Stimulated activated naive CD8-positive, alpha-beta T cell treated with anti-CD3 and anti-CD28 coated beads, Interleukin-15, Interleukin-2, amounts not matched to agents 100 ng/mL and 50 ng/mL, for 24 hours (primary cell): ENCODE results near the gene ATG9B.

ENCODE experiments used
- H3K27ac Mint-ChIP-seq: one replicate; pipeline ENCODE4 v1.8.0; 2021; ENCODE audit warnings: mild to moderate bottlenecking, mixed read lengths
- H3K27me3 Mint-ChIP-seq: one replicate; pipeline ENCODE4 v1.8.0; 2021; ENCODE audit warnings: mixed read lengths
- H3K36me3 Mint-ChIP-seq: one replicate; pipeline ENCODE4 v1.8.0; 2021; ENCODE audit warnings: low read depth, mixed read lengths
- H3K4me1 Mint-ChIP-seq: one replicate; pipeline ENCODE4 v1.8.0; 2021; ENCODE audit warnings: low read depth, mixed read lengths
- H3K4me3 Mint-ChIP-seq: one replicate; pipeline ENCODE4 v1.8.0; 2021; ENCODE audit warnings: mild to moderate bottlenecking, mixed read lengths
- H3K9me3 Mint-ChIP-seq: one replicate; pipeline ENCODE4 v1.8.0; 2021; ENCODE audit warnings: mixed read lengths

Gene ATG9B, protein sequence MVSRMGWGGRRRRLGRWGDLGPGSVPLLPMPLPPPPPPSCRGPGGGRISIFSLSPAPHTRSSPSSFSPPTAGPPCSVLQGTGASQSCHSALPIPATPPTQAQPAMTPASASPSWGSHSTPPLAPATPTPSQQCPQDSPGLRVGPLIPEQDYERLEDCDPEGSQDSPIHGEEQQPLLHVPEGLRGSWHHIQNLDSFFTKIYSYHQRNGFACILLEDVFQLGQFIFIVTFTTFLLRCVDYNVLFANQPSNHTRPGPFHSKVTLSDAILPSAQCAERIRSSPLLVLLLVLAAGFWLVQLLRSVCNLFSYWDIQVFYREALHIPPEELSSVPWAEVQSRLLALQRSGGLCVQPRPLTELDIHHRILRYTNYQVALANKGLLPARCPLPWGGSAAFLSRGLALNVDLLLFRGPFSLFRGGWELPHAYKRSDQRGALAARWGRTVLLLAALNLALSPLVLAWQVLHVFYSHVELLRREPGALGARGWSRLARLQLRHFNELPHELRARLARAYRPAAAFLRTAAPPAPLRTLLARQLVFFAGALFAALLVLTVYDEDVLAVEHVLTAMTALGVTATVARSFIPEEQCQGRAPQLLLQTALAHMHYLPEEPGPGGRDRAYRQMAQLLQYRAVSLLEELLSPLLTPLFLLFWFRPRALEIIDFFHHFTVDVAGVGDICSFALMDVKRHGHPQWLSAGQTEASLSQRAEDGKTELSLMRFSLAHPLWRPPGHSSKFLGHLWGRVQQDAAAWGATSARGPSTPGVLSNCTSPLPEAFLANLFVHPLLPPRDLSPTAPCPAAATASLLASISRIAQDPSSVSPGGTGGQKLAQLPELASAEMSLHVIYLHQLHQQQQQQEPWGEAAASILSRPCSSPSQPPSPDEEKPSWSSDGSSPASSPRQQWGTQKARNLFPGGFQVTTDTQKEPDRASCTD

DNA sequence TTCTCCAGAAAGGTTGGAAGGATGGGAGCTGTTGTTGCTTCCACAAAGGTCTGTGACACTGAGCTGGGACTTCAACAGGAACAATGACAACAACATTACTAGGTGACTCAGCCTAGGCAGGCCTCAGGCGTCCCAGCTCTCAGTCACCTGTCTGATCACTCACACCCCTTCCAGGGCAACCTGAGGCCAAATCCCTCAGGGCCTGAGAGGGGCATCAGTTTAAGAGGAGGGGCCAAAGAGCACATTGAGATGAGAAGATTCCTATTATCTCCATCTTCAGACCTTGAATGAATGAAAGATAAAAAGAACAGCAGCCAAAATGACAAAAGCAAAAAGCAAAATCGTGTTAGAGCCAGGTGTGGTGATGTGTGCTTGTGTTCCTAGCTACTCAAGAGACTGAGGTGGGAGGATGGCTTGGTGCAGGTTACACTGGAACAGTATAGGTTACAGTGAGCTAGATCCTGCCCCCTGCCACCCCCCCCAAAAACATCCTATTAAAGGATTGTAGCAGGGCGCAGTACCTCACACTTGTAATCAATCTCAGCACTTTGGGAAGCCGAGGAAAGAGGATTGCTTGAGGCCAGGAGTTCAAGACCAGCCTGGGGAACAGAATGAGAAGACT lies at the start of gene ATG9B:
ATG9B (minus strand) TSS at position 60 of the 622 bp plus-strand sequence. CDS start 71 bp downstream, outside the sequence.
- H3K27ac Mint-ChIP-seq, result no peak within 1 kb of the TSS
- H3K4me1 Mint-ChIP-seq, result peaks cover 22% of the 10 kb centered on the region
- peaks cover 7% of the 10 kb centered on the region for H3K36me3 Mint-ChIP-seq
- H3K27me3 Mint-ChIP-seq, result peaks cover 18% of the 10 kb centered on the region
- H3K4me3 Mint-ChIP-seq, result no peak within 1 kb of the TSS
- no peaks in the 10 kb centered on the region for H3K9me3 Mint-ChIP-seq

DNA sequence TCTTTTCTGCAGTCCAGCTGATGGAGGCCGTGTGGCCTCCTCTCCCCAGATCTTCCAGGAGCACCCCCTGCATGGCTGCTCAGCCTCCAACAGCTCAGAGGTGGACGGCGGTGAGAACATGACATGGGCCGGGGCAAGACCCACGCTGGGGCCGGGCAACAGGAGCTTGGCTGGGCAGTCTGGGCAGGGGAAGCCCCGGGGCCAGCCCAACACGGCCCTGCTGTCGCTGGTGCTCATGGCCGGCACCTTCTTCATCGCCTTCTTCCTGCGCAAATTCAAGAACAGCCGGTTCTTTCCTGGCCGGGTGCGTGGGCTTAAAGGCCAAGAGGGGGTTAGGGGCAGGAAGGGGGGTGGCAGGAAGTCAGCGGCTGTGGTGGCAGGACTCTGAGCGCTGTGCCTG lies 49.7 kb upstream of the ATG9B start:
- Mint-ChIP-seq H3K4me1 (peaks cover 9% of the 10 kb centered on the region), H3K4me3 (no peak overlapping the region), H3K36me3 (peaks cover 35% of the 10 kb centered on the region)

DNA sequence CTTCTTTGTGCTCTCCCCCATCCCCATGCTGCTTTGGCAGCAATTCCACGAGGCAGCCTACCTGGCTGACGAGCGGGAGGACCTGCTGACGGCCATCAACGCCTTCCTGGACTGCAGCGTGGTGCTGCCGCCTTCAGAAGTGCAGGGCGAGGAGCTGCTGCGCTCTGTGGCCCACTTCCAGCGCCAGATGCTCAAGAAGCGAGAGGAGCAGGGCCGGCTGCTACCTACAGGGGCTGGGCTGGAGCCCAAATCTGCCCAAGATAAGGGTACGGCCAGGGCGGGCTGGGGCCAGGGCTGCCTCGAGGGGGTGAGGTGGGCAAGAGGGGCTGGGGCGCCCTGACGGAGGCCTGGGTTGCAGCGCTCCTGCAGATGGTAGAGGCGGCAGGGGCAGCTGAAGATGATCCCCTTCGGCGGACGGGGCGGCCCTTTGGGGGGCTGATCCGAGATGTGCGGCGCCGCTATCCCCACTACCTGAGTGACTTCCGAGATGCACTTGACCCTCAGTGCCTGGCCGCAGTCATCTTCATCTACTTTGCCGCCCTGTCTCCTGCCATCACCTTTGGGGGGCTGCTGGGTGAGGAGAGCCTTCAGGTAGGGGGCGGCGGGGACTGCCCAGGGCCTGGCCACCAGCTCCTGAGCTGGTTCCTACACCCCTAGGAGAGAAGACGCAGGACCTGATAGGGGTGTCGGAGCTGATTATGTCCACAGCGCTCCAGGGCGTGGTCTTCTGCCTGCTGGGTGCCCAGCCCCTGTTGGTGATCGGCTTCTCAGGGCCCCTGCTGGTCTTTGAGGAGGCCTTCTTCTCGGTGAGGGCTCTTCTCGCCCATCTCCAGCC lies 47.0 kb upstream of the ATG9B start:
- Mint-ChIP-seq H3K4me3 (no peak overlapping the region), H3K4me1 (no peaks in the 10 kb centered on the region), H3K27ac (no peak overlapping the region), H3K27me3 (no peaks in the 10 kb centered on the region), H3K9me3 (no peaks in the 10 kb centered on the region), H3K36me3 (peaks cover 39% of the 10 kb centered on the region)

More for the DNA sequence above, 49.7 kb upstream of the ATG9B start:
- no peaks in the 10 kb centered on the region for H3K9me3 Mint-ChIP-seq
- H3K27ac Mint-ChIP-seq, result peak overlapping the region; percentile 18
- no peaks in the 10 kb centered on the region for H3K27me3 Mint-ChIP-seq

DNA sequence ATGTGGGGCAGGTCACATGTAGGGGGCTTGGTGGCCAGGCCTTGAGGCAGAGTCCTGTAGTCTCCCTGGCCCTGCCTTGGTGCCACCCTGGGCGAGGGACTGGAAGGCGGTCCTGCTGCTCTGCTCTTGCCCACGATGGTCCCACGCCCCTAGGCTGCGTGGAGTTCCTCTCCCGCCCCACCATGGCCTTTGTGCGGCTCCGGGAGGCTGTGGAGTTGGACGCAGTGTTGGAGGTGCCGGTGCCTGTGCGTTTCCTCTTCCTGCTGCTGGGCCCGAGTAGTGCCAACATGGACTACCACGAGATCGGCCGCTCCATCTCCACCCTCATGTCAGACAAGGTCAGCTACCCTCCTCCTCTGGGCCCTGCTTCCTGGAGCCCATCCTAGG lies 46.3 kb upstream of the ATG9B start:
- H3K27ac Mint-ChIP-seq, result no peak overlapping the region
- no peaks in the 10 kb centered on the region for H3K4me1 Mint-ChIP-seq
- H3K36me3 Mint-ChIP-seq, result peaks cover 32% of the 10 kb centered on the region
- H3K4me3 Mint-ChIP-seq, result no peak overlapping the region
- H3K27me3 Mint-ChIP-seq, result no peaks in the 10 kb centered on the region
- H3K9me3 Mint-ChIP-seq, result no peaks in the 10 kb centered on the region

DNA sequence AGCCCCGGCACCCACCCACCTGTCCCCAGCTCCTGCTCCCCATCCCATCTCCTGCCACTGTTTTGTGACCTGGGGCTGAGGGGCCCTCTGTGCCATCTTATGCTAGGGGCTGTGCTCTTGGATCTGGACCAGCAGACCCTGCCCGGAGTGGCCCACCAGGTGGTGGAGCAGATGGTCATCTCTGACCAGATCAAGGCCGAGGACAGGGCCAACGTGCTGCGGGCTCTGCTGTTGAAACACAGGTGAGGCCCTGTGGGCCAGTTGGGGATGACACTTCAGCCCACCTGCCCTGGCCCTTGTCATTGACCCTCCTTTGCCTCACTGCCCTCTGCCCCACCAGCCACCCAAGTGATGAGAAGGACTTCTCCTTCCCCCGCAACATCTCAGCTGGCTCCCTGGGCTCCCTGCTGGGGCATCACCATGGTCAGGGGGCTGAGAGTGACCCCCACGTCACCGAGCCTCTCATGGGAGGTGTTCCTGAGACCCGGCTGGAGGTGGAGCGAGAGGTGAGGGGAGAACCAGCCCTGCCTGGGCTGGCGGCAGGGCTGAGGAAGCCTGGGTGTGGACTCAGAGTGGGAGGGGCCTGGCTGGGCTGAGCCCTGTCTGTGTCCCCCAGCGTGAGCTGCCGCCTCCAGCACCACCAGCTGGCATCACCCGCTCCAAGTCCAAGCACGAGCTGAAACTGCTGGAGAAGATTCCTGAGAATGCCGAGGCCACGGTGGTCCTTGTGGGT lies 45.7 kb upstream of the ATG9B start:
- Mint-ChIP-seq H3K4me3 (no peak overlapping the region), H3K27me3 (no peaks in the 10 kb centered on the region), H3K4me1 (no peaks in the 10 kb centered on the region), H3K36me3 (peaks cover 34% of the 10 kb centered on the region), H3K27ac (no peak overlapping the region), H3K9me3 (no peaks in the 10 kb centered on the region)

DNA sequence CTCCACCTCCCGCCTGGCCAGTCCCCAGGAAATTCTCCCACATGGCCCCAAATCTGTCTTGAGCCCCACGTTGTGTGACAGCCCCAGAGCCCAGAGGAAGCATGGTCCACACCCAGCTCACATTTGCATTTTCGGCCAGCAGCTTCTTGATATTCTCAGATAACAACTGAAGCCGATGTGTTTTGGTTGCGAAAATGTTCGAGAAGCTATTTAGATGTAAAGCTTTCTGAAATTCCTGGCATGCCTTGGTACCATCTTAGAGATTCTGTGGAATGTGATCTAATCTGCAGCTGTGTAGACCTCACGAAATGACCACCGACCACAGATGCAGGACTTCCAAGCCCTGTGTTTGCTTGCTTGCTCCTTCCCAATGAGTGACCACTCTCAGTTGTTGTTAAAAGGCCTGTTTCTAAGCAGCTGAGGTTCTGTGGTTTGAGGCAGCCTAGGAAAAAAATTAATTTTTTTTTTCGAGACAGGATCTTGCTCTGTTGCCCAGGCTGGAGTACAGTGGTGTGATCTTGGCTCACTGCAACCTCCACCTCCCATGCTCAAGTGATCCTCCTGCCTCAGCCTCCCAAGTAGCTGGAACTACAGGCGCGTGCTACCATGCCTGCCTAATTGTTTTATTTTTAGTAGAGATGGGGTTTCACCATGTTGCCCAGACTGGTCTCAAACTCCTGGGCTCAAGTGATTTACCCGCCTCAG lies 43.9 kb upstream of the ATG9B start:
- Mint-ChIP-seq H3K36me3 (peaks cover 25% of the 10 kb centered on the region), H3K9me3 (no peaks in the 10 kb centered on the region), H3K4me1 (no peaks in the 10 kb centered on the region), H3K27me3 (no peaks in the 10 kb centered on the region), H3K27ac (no peak overlapping the region), H3K4me3 (no peak overlapping the region)

DNA sequence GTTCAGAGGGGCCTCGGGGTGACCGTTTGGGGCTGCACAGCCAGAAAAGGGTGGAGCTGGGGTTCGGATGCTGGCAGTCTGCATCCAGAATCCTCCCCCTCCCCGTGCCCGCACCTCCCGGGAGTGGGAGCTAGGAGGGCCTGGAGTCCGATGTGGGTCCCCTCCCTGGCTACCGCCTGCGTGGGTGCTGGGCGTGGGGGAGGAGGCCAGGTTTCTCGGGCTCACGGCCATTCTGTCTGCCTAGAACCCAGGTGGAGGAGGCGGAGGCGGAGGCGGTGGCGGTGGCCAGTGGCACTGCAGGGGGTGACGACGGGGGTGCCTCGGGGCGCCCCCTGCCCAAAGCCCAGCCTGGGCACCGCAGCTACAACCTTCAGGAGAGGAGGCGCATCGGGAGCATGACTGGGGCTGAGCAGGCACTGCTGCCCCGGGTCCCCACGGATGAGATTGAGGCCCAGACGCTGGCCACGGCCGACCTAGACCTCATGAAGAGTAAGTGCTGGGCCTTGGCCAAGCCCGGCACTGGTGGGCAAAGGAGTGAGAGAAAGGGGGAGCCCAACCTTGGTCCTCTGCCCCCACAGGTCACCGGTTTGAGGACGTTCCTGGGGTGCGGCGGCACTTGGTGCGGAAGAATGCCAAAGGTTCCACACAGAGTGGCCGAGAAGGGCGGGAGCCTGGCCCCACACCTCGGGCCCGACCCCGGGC lies 42.1 kb upstream of the ATG9B start:
- peaks cover 3% of the 10 kb centered on the region for H3K4me1 Mint-ChIP-seq
- H3K27me3 Mint-ChIP-seq, result no peaks in the 10 kb centered on the region
- H3K4me3 Mint-ChIP-seq, result no peak overlapping the region
- no peaks in the 10 kb centered on the region for H3K9me3 Mint-ChIP-seq
- no peak overlapping the region for H3K27ac Mint-ChIP-seq
- peaks cover 18% of the 10 kb centered on the region for H3K36me3 Mint-ChIP-seq

DNA sequence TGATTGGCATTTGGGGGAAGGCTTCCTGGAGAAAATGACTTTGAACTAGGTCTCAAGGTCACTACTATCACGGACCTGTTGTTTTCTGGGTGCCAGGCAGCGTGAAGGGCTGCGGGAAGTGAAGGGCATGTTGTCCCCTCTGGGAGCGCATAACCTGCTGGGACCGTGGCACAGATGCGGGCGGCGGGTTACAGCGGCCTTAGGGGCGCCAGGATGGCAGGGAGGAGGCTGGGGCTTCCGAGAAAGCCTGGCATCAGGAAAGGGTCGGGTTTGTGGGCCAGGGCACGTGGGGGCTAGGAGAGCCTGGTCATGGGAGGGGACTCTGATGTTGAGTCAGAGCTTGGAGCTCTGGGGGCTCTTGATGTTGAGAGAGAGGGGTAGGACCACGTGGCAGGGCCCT lies 41.2 kb upstream of the ATG9B start:
- peaks cover 18% of the 10 kb centered on the region for H3K36me3 Mint-ChIP-seq
- no peak overlapping the region for H3K27ac Mint-ChIP-seq
- H3K27me3 Mint-ChIP-seq, result no peaks in the 10 kb centered on the region

DNA sequence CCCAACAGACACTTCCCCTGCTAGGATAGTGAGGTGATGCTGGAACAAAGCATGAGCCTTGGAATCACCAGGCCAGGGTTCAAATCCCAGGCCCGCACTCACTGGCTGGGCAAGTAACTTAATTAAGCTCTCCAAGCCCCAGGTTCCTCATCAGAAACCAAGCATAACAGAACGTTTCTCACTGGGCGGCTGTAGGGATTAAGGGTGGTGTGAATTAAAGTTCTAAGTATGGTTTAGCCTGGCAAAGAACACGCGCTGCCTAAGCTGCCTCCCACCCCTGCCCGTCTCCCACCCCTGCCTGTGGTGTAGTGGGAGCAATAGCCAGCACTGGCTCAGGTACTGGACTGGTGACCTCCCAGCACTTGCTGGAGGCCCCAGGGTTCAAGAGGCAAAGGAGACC lies 40.7 kb upstream of the ATG9B start:
- Mint-ChIP-seq H3K9me3 (no peaks in the 10 kb centered on the region), H3K4me3 (no peak overlapping the region), H3K27me3 (no peaks in the 10 kb centered on the region), H3K36me3 (peaks cover 18% of the 10 kb centered on the region), H3K27ac (no peak overlapping the region), H3K4me1 (peaks cover 10% of the 10 kb centered on the region)

More for the DNA sequence above, 41.2 kb upstream of the ATG9B start:
- Mint-ChIP-seq H3K4me1 (peaks cover 10% of the 10 kb centered on the region), H3K9me3 (no peaks in the 10 kb centered on the region), H3K4me3 (no peak overlapping the region)

DNA sequence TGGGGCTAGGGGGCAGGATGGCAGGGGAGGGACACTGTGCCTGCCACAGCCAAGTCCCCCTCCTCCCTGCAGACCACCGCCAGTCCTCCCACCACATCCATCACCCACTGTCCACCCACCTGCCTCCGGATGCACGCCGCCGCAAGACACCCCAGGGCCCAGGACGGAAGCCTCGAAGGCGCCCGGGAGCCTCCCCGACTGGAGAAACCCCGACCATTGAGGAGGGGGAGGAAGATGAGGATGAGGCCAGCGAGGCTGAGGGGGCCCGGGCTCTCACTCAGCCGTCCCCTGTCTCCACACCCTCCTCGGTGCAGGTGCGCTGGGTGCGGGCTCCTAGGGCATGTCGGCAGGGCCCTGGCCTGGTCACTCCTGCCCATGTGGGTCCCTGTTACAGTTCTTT lies 40.2 kb upstream of the ATG9B start:
- Mint-ChIP-seq H3K4me3 (no peak overlapping the region), H3K36me3 (peaks cover 18% of the 10 kb centered on the region), H3K4me1 (peaks cover 10% of the 10 kb centered on the region), H3K9me3 (no peaks in the 10 kb centered on the region), H3K27ac (no peak overlapping the region), H3K27me3 (no peaks in the 10 kb centered on the region)

DNA sequence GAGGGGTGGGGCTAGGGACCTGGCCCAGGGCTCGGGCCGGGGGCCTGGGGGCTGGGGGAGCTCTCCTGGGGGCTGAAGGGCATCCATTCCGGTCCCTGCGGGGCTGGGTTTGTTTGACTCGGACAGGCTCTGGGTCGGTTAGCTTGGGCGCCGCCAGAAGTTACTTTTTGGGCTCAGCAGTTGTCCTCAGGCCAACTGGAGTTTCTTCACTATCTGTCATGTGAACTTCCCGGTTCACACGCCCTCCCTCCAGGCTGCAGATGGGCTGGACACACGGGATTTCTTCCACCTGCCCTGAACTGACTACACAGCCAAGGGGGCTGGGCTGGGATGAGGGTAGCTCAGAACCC lies 38.9 kb upstream of the ATG9B start:
- Mint-ChIP-seq H3K4me3 (no peak overlapping the region), H3K27ac (no peak overlapping the region)

DNA sequence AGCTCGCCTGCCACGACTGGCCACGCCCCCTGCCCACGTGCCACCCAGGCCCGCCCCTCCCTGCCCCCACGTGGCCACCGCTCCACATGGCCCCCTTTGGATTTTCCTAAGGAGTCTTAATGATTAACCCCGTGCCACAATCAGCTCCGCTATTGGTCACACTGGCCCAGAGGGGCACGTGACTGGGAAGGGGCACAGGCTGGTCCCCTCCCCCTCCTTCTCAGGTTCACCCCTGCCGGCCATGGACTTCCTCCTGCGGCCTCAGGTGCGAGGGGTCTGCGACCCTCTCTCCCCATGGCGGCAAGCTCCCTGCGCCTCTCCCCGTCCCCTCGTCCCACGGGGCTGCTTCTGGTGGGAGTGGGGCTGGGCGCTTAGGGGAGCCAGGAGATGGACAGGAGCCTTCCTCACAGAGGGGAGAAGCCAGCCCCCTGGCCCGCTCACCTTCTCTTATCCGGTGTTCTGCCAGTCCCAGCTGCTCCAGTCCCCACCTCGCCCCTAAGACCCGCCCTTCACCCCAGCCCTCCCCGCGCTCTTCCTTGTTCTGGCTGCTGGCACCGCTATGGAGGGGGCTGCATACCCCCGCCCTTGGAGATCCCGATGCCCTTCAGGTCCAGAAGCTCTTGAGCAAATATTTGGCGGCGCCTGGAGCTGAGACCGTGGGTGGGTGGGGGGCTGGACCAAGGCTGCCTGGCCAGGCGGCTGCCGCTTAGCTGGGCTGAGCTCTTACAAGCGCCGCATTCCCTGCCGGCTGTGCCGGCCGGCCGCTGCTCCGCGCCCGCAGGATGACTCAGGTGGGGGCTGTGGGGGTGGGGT lies 38.3 kb upstream of the ATG9B start:
- Mint-ChIP-seq H3K9me3 (no peaks in the 10 kb centered on the region), H3K36me3 (peaks cover 12% of the 10 kb centered on the region), H3K4me3 (no peak overlapping the region), H3K27me3 (no peaks in the 10 kb centered on the region), H3K4me1 (peaks cover 24% of the 10 kb centered on the region), H3K27ac (no peak overlapping the region)

More for the DNA sequence above, 38.9 kb upstream of the ATG9B start:
- H3K36me3 Mint-ChIP-seq, result peaks cover 18% of the 10 kb centered on the region
- peaks cover 21% of the 10 kb centered on the region for H3K4me1 Mint-ChIP-seq
- H3K9me3 Mint-ChIP-seq, result no peaks in the 10 kb centered on the region
- no peaks in the 10 kb centered on the region for H3K27me3 Mint-ChIP-seq
